GM21825 (cell line): ENCODE measurements around the gene CCNG2.
"Not testable (repeated sequence)": the region's sequence is repeated elsewhere in the genome, so short reads cannot be mapped to it uniquely, and the experiment has no call there.

Source experiments
- ATAC-seq: cut with Tn5 transposase; IDR thresholded peaks from one replicate; pipeline ENCODE4 v1.9.1; 2021; ENCODE audit warnings: mild to moderate bottlenecking, moderate library complexity; ENCODE audit not compliant: unreplicated experiment

The CCNG2 gene, protein sequence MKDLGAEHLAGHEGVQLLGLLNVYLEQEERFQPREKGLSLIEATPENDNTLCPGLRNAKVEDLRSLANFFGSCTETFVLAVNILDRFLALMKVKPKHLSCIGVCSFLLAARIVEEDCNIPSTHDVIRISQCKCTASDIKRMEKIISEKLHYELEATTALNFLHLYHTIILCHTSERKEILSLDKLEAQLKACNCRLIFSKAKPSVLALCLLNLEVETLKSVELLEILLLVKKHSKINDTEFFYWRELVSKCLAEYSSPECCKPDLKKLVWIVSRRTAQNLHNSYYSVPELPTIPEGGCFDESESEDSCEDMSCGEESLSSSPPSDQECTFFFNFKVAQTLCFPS

DNA sequence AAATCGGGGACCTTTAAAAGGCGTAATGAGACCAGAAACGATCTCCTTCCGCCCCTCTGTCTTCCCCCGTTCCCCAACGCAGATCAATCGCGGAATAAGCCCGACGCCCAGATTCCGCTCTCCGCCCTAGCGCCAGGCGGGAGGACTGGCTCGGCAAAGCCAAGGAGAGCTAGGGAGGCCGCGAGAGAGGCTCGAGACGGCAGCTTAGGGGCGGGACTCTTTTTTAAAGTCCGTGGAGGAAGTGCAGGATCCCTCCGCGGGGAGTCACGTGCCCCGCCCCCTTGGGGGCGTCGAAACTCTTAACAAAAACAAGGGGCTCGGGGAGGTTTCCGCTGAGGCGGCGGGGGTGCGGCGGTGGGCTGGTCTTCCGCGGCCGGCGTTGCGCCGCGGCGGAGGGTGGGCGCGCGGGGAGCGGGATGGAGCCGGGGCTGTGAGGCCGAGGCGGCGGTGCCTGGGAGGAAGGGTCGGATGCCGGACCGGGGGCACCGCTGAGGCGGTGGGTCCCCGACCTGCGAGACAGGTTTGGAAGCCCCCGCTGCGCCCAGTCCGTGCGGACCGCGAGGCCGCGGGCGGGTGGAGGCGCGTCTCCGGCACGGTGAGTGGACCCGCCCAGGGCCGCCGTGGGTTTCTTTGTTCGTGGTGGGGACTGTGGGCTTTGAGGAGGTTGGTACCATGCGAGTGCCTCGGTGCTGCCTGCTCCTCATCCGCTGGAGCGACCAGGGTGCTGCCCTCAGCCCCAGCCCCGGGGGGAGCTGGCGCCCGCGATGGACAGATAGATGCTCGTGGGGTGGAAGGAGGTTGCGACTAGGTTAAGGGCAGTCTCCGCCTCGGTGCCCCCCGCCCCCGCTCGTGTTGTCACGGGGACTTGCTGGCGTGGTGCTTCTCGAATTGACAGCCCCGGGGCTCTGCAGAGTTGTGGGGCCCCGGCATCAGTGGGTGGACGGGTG lies at the start of gene CCNG2:
TSS of gene CCNG2 (plus strand) at position 296 of the 947 bp plus-strand sequence. CDS start 1,326 bp downstream, outside the sequence.
- peak; percentile 22 for ATAC-seq

DNA sequence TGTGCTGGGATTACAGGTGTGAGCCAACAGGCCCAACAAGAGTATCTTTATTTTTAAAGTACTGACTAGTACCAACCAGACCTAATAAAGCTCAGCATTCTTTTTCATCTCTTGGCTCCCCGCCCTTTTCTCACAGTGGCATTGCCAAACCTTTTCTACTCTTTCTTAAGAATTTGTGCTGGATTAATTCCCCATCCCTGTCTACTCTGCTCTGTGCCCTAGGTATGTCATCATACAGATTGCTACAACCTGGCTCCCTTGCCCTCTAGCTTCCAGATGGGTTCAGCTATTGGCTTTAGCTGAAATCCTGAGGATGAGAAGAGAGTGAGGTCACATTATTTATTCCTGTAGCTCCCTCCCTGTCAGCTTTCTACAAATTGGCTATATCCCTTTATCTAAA lies 46.3 kb upstream of the CCNG2 start:
- ATAC-seq: no peak

DNA sequence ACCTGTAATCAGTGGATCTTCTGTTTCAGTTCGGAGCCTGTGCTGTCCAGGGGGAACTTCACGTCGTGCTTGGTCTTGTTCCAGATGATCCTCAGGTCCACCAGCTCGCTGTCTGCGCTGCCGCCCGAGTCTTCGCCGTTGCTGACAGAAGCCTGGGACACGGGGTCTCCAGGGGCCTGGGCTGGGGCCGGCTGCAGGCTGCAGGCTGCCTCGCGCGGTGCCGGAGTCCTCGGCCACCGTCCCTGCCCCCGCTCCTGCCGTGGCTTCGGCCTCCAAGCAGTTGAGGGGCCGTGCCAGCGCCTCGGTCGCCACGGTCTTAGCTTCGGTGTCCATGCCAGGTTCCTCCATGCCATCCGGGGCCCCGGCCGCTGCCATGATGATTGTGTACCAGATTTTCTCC lies 43.9 kb upstream of the CCNG2 start:
- no peak for ATAC-seq

DNA sequence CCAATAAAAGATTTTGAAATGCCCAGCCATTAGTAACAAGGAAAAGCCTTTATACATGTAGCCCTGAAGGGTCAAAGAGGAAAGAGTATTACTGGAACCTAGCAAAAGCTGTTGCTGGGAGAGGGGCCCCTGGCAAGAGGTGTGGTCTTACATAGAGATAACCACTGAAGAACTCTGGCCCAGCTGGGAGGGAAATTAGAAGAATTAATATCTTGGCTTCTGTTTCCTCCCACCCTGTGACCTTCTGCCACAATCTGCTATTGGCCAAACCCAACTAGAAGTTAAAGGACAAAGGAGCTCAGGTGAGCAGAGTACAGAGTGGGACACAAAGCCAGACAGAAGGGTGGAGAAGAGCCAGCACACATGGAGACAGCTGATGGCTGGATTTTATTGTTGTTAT lies 39.3 kb upstream of the CCNG2 start:
- ATAC-seq: no peak

DNA sequence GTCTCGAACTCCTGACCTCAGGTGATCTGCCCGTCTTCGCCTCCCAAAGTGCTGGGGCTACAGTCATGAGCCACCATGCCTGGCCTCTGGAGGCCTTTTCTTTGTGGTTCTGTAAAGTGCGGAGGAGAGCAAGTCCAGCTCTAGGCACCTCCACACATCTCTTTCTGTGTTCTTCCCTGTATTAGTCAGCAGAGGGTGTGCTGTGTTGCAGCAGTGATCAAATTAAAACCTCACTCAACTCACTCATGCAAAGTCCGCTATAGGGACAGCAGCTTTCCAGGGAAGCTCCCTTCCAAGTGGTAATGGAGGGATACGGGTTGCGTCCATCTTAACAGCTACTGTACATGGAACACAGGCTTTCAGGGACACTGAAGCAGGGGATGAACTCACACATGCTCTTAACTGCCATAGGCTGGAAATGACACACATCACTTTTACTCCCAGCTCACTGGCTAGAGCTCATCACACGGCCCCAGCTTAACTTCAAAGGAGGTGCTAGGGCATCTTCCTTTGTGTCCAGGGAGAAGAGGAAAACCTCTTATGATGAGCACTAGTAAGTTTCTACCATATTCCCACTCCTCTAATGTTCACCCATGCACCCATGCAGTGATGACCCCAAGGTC lies 36.0 kb upstream of the CCNG2 start:
- no peak for ATAC-seq

DNA sequence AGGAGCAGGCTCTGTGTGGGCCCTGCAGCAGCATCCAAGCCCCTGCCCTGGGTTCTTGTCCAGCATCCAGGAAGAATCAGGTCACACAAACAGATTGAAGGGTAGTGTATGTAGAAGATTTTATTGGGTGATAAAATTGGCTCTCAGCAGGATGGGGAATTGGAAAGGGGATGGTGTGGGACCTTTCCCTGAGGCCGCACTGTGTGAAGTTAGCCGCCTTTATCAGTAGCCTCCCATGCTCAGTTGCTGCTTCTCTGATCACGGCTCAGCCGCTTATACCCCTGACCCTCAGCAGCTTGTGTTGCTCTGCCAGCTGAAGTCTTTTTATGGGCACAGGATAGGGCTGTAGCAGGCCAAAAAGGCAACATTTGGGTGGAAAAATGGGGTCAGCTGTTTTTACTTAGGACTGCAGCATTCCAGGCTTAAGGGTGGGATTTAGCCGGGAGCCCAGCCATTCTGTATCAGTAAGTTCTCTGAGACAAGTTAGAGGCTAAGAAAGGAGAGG lies 35.2 kb upstream of the CCNG2 start:
- ATAC-seq: no peak

DNA sequence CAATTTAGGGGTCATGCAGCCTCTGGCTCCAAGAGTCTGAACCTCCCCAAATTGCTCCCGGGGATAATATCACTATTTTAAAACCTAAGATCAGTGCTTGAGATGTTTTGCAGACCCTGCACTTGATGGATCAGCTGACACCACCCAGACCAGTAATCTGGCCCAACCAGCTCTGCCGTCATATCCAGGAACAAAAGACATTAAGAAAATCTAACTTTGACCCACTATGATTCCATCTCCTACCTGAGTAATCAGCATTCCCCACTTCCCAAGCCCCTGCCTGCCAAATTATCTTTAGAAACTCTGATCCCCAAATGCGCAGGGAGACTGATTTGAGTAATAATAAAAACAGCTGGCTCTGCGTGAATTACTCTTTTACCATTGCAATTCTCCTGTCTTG lies 34.4 kb upstream of the CCNG2 start:
- no peak for ATAC-seq

DNA sequence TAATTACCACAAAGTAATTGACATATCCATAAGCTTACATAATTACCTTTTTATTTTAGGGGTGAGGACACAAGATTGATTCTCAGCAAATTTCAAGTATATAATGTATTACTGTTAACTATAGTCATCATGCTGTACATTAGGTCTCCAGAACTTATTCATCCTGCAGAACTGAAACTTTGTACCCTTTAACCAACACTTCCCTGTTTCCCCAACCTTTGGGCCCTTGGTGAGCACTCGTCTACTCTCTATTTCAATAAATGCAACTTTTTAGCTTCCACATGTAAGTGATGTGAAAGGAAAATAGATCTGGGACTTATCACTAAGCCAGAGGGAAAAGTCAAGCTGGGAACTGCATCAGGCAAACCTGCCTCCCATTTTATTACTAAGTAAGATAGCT lies 33.6 kb upstream of the CCNG2 start:
- ATAC-seq: no peak

DNA sequence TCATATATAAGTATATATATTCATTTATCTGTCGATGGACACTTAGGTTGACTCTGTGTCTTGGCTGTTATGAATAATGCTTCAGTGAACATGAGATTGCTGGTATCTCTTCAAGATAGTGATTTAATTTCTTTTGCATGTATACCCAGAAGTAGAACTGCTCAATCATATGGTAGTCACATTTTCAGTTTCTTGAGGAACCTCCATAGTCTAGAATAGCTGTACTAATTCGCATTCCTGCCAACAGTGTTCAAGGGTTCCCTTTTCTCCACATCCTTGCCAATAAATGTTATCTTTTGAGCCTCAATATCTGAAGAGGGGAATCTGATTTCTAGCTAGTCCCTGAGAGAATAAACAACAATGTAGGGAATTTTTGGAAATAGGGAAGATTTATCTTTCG lies 32.4 kb upstream of the CCNG2 start:
- no peak for ATAC-seq

DNA sequence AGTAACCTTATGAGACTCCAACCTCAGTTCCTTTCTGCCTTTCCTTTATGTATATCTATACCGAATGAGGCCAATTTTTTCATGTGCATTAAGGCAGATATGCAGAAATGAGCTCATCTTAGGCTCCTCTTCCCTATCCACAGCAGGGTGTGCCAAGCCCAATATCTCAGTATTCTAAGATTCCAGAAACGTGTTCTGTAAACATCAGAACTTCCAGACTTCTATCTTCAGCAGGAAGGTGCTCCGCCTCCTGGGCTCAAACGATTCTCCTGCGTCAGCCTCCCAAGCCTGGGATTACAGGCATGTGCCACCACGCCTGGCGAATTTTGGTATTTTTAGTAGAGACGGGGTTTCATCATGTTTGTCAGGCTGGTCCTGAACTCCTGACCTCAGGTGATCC lies 31.0 kb upstream of the CCNG2 start:
- ATAC-seq: no peak

DNA sequence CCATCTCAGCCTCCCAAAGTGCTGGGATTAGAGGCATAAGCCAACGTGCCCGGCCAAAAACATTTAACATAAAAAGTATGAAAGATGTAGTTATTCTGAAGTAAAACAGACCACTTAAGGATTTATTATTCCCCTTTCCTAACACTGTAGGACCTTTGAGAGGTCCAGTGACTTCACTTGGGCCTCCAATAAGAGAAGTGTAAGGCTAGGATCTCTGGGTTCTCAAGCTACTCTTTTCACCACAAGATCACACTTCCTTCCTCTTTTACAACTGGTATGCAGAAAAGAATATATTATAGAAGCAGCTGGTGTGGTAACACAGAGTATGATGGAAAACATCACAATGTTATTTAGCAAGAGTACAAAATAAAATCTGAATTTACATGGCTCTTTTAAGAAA lies 30.2 kb upstream of the CCNG2 start:
- ATAC-seq: peak; percentile 91

DNA sequence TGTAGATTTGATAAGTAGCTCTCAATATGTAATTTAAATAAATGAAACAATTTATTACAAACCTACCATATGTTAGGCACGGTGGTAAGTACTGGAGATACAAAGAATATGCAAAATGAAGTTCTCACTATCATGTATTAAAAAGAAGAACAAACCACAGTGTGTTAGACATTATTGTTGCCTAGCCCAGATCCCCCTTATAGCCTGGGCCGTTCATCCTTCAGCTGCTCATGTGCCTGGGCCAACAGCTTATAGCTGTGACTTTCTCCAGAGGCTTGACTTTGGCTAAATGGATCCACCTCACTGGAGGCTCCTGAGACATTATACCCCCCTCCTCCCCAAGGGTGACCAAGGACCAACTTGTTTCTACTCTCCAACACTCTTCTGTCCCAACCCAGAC lies 29.8 kb upstream of the CCNG2 start:
- ATAC-seq: peak; percentile 53

DNA sequence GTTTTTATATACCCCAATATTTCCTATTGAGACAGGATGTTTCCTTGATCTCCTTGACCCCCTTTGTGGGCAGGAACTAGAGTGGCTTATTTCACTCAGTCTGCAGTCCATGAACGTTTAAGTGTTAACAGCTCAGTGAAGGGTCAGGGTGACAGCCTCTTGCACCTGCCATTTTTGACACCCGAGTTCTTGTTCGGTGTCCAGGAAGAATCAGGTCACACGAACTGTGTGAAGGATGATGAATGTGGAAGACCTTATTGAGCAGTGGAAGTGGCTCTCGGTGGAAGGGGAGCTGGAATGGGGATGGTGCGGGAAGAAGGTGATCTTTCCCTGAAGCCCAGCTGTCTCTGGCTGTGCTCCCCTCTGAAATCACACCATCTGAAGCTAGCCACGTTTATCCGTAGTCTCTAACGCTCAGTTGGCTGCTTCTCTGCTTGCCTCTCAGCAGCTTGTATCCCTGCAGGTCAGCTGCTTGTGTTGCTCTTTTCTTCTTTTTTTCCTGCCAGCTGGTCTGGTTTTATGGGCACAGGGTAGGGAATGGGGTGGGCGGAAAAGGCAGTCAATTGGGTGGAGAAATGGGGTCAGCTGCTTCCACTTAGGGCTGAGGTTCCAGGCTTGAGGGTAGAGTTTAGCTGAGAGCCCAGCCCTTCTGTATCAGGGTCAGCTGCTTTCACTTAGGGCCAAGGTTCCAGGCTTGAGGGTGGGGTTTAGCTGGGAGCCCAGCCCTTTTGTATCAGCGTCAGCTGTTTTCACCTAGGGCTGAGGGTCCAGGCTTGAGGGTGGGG lies 29.0 kb upstream of the CCNG2 start:
- no peak for ATAC-seq

DNA sequence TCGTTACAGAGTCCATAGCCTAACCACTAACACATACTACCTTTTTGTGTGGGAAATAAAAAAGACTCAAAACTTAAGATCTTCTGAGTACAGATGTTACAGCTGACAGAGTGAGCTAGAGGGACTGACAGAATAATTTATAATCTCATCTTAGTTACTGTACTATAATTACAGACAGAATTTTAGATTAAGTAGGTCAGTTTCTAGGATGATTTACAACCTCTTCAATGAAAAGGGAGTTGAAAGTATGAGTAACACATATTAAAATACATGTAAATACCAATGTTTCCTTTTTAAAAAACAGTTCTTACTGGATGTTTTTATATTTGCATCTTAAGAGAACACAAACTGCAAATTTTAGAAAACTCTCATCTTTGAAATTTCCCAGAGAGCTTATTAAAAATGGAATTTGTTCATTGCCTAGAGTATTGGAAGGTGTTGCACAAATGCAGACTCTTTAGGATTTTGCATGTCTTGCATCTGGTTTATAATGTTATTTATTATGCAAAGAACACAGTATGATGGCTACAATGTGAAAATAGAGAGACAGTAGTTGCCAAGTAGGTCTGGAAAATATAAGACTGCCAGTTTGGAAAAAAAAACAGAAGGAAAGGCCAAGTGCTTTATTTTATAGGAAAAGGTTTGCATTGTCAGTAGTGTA lies 24.2 kb upstream of the CCNG2 start:
- no peak for ATAC-seq

DNA sequence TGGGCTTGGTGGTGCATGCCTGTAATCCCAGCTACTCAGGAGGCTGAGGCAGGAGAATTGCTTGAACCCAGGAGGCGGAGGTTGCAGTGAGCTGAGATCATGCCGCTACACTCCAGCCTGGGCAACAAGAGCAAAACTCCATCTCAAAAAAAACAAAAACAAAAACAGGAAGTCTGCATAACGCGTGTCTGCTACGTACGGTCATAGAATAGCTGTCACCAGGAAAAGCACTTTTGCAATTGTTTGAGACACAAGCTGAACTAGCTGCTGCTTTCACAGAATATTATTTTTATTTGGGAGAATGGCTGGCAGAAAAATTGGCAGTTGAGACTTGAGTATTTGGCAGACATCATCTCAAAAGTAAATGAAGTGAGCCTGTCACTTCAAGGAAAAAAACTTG lies 19.6 kb upstream of the CCNG2 start:
- not testable (repeated sequence) for ATAC-seq

DNA sequence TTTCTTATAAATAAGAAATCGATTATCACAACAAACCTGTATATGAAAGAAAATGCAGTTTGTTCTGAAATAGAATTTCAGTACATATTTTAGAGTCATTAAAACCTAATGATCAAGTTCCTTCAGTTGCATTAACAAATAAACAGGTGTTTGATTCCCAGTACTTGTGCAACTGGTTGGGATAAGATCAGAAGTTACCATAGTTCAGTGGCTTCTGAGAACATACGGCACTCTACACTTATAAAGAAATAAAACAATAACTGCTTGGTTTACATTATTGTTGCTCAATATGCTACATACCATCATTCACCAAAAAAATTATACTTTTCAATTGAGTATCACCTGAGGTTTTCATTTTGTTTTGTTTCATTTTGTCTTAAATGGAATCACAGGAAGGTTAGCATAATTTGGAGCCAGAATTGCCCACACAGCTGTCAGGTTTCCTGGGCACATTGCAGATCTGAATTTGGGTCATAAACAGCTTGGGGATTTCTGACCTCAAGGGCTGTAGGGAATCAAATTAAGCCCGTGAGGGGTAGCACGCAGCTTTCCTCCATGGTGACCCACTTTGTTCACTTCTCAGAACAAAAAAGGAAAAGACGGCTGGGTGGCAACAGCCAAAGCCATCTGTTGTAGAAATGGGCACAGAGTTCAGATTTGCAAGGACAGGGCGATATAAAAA lies 14.9 kb upstream of the CCNG2 start:
- ATAC-seq: no peak

DNA sequence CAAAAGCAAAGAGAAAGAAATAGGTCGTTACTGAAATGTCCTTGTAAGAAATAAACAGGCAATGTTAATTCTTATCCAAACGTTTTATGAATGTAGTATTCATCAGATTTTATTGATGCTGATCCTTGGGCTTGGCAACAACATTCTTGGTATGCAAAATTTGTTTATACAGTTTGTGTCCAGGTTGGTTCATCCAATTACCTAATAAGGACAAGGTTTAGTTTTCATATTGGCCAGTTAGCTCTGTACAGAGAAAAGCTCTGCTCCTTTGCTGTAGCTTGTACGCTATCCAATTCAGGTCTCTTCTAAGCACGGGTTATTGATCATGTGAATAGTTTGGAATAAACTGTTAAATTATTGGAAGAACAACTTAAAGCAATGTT lies 14.4 kb upstream of the CCNG2 start:
- ATAC-seq: no peak

DNA sequence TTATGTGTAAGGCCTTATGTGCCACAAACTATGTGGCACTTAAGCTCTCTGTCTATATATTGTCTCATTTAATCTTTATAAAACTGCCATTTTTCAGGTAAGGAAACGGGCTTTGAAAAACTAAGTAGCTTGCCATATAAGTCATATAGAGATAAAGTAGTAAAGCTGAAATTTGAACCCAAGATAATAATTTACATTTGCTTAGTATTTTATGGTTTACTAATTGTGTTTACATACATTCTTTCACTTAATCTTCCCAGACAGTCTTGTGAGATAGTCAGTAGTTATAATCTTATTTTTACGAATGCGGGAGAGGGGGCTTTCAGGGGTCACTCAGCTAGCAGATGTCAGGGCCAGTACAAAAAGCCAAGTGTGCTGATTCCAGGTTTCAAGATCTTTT lies 13.9 kb upstream of the CCNG2 start:
- ATAC-seq: no peak

DNA sequence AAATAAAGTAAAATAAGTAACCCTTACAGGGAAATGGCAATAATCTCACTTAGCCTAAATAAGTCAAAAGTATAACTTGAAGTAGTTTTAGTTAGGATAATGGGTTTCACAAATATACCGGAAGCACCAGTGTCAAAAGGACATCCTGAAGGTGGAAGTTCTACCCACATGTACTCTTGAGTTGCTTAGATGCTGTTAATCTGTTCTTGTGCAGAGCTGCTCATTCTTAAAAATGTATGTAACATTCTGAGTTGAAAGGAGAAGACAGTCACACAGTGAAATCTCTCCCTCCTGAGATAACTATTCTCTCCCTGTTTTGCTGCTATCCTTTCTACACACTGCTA lies 11.2 kb upstream of the CCNG2 start:
- no peak for ATAC-seq
